GM06990 (cell line): Measurements from ENCODE around the gene HNRNPL.

Experiments used
- DNase-seq: peaks from one replicate; pipeline ENCODE4 v3.0.0-alpha.2; 2011; ENCODE audit not compliant: insufficient read length; ENCODE audit errors: extremely low read depth
- H3K27me3 ChIP-seq: replicated peaks from 2 replicates; pipeline ENCODE4 v1.6.0; 2011; ENCODE audit warnings: low read length; ENCODE audit not compliant: control insufficient read depth, insufficient read depth
- H3K36me3 ChIP-seq: 2 replicates; pipeline ENCODE4 v1.5.1; 2011; ENCODE audit warnings: low read length; ENCODE audit not compliant: control insufficient read depth, insufficient read depth
- H3K4me3 ChIP-seq: replicated peaks from 2 replicates; pipeline ENCODE4 v1.5.1; 2011; ENCODE audit warnings: low read depth, mild to moderate bottlenecking, control low read depth, low read length
- TF ChIP-seq, protein P1 (sequence below): IDR thresholded peaks from 2 replicates; pipeline ENCODE4 v1.5.1; 2011; ENCODE audit warnings: low read length, control low read depth, mild to moderate bottlenecking, inconsistent platforms; ENCODE audit not compliant: insufficient read depth, poor library complexity, severe bottlenecking

Gene HNRNPL

GRCh38 chr19:38853214-38853613 is 3.4 kb upstream of the HNRNPL start:
- Histone ChIP-seq H3K4me3 (peak overlapping the region; percentile 89), H3K36me3 (no peaks in the 10 kb centered on the region), H3K27me3 (no peaks in the 10 kb centered on the region)
- TF ChIP-seq, protein P1, sequence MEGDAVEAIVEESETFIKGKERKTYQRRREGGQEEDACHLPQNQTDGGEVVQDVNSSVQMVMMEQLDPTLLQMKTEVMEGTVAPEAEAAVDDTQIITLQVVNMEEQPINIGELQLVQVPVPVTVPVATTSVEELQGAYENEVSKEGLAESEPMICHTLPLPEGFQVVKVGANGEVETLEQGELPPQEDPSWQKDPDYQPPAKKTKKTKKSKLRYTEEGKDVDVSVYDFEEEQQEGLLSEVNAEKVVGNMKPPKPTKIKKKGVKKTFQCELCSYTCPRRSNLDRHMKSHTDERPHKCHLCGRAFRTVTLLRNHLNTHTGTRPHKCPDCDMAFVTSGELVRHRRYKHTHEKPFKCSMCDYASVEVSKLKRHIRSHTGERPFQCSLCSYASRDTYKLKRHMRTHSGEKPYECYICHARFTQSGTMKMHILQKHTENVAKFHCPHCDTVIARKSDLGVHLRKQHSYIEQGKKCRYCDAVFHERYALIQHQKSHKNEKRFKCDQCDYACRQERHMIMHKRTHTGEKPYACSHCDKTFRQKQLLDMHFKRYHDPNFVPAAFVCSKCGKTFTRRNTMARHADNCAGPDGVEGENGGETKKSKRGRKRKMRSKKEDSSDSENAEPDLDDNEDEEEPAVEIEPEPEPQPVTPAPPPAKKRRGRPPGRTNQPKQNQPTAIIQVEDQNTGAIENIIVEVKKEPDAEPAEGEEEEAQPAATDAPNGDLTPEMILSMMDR, result no peak
- DNase-seq, result no peak

- Histone ChIP-seq H3K36me3 (peaks cover 4% of the 10 kb centered on the region), H3K4me3 (peak overlapping the region; percentile 89), H3K27me3 (no peaks in the 10 kb centered on the region)
- DNase-seq, result peak; percentile 72
- TF ChIP-seq, protein P1, result no peak
These were observed 2.7 kb upstream of the HNRNPL start for GRCh38 chr19:38852231-38853044.

- DNase-seq, result peak; percentile 94
- peak overlapping the region; percentile 89 for H3K4me3 ChIP-seq
- TF ChIP-seq, protein P1, result no peak
- peaks cover 11% of the 10 kb centered on the region for H3K36me3 ChIP-seq
- H3K27me3 ChIP-seq, result no peaks in the 10 kb centered on the region
These were observed 1.9 kb upstream of the HNRNPL start for GRCh38 chr19:38851622-38852230.

DNA sequence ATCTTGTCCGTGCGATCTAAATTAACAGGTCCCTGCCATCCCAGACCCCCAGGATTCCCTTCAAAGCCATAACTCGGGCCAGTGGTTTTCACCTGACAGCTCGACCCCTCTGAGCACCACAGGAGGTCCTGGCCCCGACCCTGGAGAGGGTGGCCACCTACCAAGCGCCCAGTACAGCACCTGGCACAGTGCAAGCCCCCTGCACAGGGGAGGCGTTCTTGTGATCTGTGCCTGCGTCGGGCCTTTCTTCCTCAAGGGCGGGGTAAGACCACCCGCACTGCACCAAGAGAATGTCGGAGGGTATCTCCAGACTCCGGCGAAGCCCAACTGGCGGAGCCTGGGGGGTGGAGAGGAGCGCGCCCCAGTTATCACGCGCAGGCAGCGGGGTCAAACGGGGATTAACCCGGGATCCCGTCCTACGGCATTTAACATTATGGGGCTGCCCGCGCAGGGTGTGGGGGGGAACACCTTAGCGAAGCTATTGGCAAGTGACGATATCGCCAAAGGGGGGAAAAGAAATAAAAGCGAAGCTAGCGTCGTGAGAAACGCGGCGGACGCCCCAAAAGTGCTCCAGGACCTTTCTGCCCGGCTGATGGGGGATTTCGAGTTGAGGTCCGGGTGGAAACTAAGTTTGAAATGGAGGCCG is 1.3 kb upstream of the HNRNPL start:
- peaks cover 14% of the 10 kb centered on the region for H3K36me3 ChIP-seq
- peak overlapping the region; percentile 89 for H3K4me3 ChIP-seq
- TF ChIP-seq, protein P1, result no peak
- H3K27me3 ChIP-seq, result no peaks in the 10 kb centered on the region
- DNase-seq, result peak; percentile 61

GRCh38 chr19:38850436-38850975 is 720 bp upstream of the HNRNPL start:
- H3K36me3 ChIP-seq, result peaks cover 18% of the 10 kb centered on the region
- H3K4me3 ChIP-seq, result peak overlapping the region; percentile 89
- TF ChIP-seq, protein P1, result no peak
- DNase-seq, result peak; percentile 98
- no peaks in the 10 kb centered on the region for H3K27me3 ChIP-seq
